ENCODE measurements around the gene ABCC11.

GRCh38 chr16:48287239-48287638, 39.9 kb upstream of the ABCC11 start:
- TF ChIP-seq SIN3A (IDR thresholded peaks at IDR 0.05; ENCODE audit: borderline replicate concordance, insufficient read depth, low read length) (no peak), POLR2AphosphoS5 (IDR thresholded peaks at IDR 0.05; ENCODE audit: low read depth, low read length) (no peak)
- TF ChIP-seq, protein P1, sequence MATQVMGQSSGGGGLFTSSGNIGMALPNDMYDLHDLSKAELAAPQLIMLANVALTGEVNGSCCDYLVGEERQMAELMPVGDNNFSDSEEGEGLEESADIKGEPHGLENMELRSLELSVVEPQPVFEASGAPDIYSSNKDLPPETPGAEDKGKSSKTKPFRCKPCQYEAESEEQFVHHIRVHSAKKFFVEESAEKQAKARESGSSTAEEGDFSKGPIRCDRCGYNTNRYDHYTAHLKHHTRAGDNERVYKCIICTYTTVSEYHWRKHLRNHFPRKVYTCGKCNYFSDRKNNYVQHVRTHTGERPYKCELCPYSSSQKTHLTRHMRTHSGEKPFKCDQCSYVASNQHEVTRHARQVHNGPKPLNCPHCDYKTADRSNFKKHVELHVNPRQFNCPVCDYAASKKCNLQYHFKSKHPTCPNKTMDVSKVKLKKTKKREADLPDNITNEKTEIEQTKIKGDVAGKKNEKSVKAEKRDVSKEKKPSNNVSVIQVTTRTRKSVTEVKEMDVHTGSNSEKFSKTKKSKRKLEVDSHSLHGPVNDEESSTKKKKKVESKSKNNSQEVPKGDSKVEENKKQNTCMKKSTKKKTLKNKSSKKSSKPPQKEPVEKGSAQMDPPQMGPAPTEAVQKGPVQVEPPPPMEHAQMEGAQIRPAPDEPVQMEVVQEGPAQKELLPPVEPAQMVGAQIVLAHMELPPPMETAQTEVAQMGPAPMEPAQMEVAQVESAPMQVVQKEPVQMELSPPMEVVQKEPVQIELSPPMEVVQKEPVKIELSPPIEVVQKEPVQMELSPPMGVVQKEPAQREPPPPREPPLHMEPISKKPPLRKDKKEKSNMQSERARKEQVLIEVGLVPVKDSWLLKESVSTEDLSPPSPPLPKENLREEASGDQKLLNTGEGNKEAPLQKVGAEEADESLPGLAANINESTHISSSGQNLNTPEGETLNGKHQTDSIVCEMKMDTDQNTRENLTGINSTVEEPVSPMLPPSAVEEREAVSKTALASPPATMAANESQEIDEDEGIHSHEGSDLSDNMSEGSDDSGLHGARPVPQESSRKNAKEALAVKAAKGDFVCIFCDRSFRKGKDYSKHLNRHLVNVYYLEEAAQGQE (IDR thresholded peaks at IDR 0.05; ENCODE audit: insufficient read depth in 1 of 2, low read depth in 2 of 2, low read length in 2 of 2) = no peak

Data from PFSK-1 (cell line).